ENCODE results near the gene KLHDC8A. TPM values are rescaled to one million over a fixed set of nuclear protein-coding genes. Genes with fewer than 3 reads are reported as not detected.

Gene KLHDC8A
- total and polyA plus RNA-seq, 2 donors (not counting 3 experiments of a cell fraction or from before 2014, with no cell fraction given), result not detected

GRCh38 chr1:205309741-205310140 lies 47.0 kb downstream of the KLHDC8A start:
- ChIA-PET CTCF (interaction anchor here (1.3 kb wide), 1 partner anchor 37 kb away, joined by 4 read pairs; no protein-coding TSS in a partner anchor), POLR2A (no interaction called here)
- Histone ChIP-seq H3K36me3 (ENCODE audit: control insufficient read depth in 2 of 2, extremely low read depth in 1 of 2, insufficient read depth in 2 of 2, low read length in 2 of 2) (peaks cover 0 to 10% of the 10 kb centered on the region in 2 experiments), H3K9me3 (replicated peaks; ENCODE audit: control insufficient read depth, insufficient read depth, low read length) (no peaks in the 10 kb centered on the region), H3K27me3 (ENCODE audit: control insufficient read depth in 2 of 2, insufficient read depth in 2 of 2, low read length in 2 of 2) (no peaks in the 10 kb centered on the region), H3K4me3 (replicated peaks in 1 of 3; ENCODE audit: insufficient read depth in 1 of 3, low read depth in 1 of 3, low read length in 3 of 3) (no peak overlapping the region), H3K9me1 (replicated peaks; ENCODE audit: control insufficient read depth, extremely low read depth, insufficient read depth, low read length) (no peaks in the 10 kb centered on the region), H3K4me2 (ENCODE audit: insufficient read depth, low read length) (no peak overlapping the region), H4K20me1 (replicated peaks; ENCODE audit: control insufficient read depth, extremely low read depth, insufficient read depth, low read length) (no peaks in the 10 kb centered on the region), H2AFZ (ENCODE audit: low read depth, low read length) (no peak overlapping the region), H3K27ac (ENCODE audit: insufficient read depth, low read depth, low read length) (no peak overlapping the region), H3K79me2 (ENCODE audit: control insufficient read depth, insufficient read depth, low read length) (no peaks in the 10 kb centered on the region), H3K9ac (replicated peaks; ENCODE audit: extremely low read depth, insufficient read depth, low read length) (no peak overlapping the region), H3K4me1 (ENCODE audit: control insufficient read depth, extremely low read depth, insufficient read depth, low read length) (peaks cover 15% of the 10 kb centered on the region)
- no peak for FAIRE-seq
- no peak for TF ChIP-seq EZH2 (IDR thresholded peaks at IDR 0.05; ENCODE audit: borderline replicate concordance, low read depth, low read length, severe bottlenecking)
- no peak for TF ChIP-seq GATA2 (IDR thresholded peaks at IDR 0.05; ENCODE audit: insufficient read depth, insufficient read length, low read depth, low read length)
- TF ChIP-seq POLR2AphosphoS5 (IDR thresholded peaks at IDR 0.05; ENCODE audit: insufficient read depth, low read depth, low read length), result no peak
- TF ChIP-seq MYC (IDR thresholded peaks at IDR 0.05; ENCODE audit: low read depth, low read length), result no peak
- no peak for TF ChIP-seq FOS (IDR thresholded peaks at IDR 0.05; ENCODE audit: borderline replicate concordance, insufficient read depth, low read length)
- TF ChIP-seq POLR2A (IDR thresholded peaks at IDR 0.05; ENCODE audit: low read depth, low read length), result no peak
- TF ChIP-seq MAX (IDR thresholded peaks at IDR 0.05; ENCODE audit: insufficient read depth, insufficient read length), result no peak
- TF ChIP-seq JUN (IDR thresholded peaks at IDR 0.05; ENCODE audit: borderline replicate concordance, insufficient read depth, insufficient read length, low read depth), result no peak
- no peak for TF ChIP-seq CTCF (IDR thresholded peaks at IDR 0.05; ENCODE audit: extremely low read depth in 1 of 2, insufficient read depth in 1 of 2, low read depth in 1 of 2, low read length in 2 of 2)
- DNase-seq (ENCODE audit: low read depth, low spot score), result no peak
- intact Hi-C loops (cut with micrococcal nuclease) (no loop called here), dilution Hi-C loops (cut with MboI; ENCODE audit: extremely low pct_ligation_motif_present, low sequenced_read_pairs) (no loop called here)
- BruUV-seq (replicated peaks), result no TSS peak
